ENCODE data around the gene DAB2.

Gene DAB2

DNA sequence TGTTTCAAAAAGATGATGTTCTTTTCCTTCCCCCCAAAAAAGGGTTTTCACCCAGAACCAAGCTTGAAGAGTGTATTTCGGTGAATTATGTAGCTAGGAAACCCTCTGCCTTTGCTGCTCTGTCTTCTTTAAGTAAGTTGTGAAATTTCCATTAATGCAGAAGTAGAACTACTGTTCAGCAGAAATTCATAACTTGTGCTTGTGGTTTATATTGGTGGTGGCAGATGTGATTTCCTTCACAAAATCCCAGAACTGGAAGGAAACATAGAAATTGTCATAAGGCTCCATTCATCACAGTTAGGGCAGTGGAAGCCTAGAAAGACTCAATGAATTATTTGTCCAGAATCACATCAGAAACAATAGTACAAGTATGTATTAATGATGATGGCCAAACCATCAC lies 42.1 kb upstream of the DAB2 start:
- TF ChIP-seq, protein P1, sequence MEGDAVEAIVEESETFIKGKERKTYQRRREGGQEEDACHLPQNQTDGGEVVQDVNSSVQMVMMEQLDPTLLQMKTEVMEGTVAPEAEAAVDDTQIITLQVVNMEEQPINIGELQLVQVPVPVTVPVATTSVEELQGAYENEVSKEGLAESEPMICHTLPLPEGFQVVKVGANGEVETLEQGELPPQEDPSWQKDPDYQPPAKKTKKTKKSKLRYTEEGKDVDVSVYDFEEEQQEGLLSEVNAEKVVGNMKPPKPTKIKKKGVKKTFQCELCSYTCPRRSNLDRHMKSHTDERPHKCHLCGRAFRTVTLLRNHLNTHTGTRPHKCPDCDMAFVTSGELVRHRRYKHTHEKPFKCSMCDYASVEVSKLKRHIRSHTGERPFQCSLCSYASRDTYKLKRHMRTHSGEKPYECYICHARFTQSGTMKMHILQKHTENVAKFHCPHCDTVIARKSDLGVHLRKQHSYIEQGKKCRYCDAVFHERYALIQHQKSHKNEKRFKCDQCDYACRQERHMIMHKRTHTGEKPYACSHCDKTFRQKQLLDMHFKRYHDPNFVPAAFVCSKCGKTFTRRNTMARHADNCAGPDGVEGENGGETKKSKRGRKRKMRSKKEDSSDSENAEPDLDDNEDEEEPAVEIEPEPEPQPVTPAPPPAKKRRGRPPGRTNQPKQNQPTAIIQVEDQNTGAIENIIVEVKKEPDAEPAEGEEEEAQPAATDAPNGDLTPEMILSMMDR (IDR thresholded peaks at IDR 0.05; ENCODE audit: control insufficient read depth, insufficient read depth, low read depth, low read length, missing control alignments): no peak
- H3K4me3 ChIP-seq (ENCODE audit: control insufficient read depth, low read depth, low read length): no peak overlapping the region
- DNase-seq (ENCODE audit: low read depth): no peak

DNA sequence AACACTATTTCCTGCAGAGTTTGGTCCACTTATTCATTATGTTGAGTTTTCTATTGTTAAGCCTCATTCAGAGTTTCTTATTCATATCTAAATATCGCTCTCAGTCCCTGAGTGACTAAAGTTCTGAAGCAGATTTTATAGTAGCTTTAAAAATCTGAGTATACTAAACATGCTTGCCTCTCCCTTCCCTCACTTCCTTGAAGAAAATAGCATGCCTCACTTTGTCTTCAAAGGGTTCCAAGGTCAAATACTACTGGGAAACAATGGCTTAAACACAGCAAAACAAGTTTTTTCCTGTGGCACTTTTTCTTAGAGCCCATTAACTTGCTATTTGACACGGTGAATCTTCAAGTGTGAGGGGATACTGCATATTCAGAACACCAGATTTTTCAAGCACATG lies 41.1 kb upstream of the DAB2 start:
- DNase-seq (ENCODE audit: low read depth): no peak
- TF ChIP-seq, protein P1 (IDR thresholded peaks at IDR 0.05; ENCODE audit: control insufficient read depth, insufficient read depth, low read depth, low read length, missing control alignments): no peak
- H3K4me3 ChIP-seq (ENCODE audit: control insufficient read depth, low read depth, low read length): no peak overlapping the region

DNA sequence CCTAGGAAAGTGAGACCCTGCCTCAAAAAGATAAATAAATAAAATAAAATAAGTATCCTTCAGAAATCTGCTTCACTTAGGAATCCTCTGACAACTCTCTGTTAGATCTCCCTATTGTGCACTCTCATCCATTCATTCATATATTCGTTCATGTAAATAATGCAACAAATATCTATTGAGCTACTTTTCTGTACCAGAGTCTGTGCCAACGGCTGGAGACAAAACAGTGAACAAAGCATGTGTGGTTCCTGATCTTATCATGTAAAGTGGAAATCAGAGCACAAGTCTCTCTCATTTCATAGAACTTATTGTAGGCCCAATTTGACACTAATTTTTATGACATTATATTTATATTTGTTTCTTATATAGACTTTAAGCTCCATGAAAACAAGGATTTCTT lies 40.3 kb upstream of the DAB2 start:
- TF ChIP-seq, protein P1 (IDR thresholded peaks at IDR 0.05; ENCODE audit: control insufficient read depth, insufficient read depth, low read depth, low read length, missing control alignments): no peak

DNA sequence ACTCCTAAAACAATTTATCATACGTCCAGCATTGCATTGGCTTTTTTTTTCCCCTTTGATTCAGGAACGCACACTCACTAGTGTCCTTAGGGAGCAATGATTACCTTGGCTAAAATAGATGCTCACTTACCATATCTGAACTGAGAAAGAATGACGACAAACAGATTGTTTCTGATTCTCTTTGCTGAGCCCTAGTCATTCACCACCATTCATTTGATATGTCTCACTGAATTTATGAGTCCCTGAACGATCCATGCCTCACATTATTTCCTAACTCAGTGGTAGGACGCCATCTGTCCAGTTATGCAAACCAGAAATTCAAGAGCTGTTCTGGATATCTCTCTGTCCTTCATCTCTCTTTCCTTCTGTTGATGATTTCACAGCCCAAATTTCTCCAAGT lies 39.3 kb upstream of the DAB2 start:
- TF ChIP-seq, protein P1 (IDR thresholded peaks at IDR 0.05; ENCODE audit: control insufficient read depth, insufficient read depth, low read depth, low read length, missing control alignments): no peak
- peak; percentile 62 for DNase-seq (ENCODE audit: low read depth)
- no peak overlapping the region for H3K4me3 ChIP-seq (ENCODE audit: control insufficient read depth, low read depth, low read length)

More for the DNA sequence above, 40.3 kb upstream of the DAB2 start:
- no peak for DNase-seq (ENCODE audit: low read depth)
- H3K4me3 ChIP-seq (ENCODE audit: control insufficient read depth, low read depth, low read length): no peak overlapping the region

DNA sequence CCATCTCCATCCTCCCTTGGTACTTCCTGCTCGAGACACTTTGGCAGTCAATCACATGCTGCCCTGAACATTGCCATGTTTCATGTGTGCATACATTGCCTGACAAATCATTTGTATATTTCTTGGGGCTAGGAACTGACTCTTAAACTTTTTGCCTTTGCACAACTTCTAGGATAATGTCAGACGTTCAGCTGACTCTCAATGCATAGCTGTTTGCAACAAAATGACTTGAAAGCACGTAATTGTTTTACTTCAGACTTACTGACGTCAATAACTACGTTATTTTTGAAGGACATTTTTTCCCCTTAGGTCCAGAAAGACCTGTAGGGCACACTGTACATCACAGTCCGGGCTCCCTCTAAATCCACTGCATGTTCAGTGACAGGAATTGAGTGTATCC lies 37.4 kb upstream of the DAB2 start:
- DNase-seq (ENCODE audit: low read depth): no peak
- TF ChIP-seq, protein P1 (IDR thresholded peaks at IDR 0.05; ENCODE audit: control insufficient read depth, insufficient read depth, low read depth, low read length, missing control alignments): no peak
- no peak overlapping the region for H3K4me3 ChIP-seq (ENCODE audit: control insufficient read depth, low read depth, low read length)

DNA sequence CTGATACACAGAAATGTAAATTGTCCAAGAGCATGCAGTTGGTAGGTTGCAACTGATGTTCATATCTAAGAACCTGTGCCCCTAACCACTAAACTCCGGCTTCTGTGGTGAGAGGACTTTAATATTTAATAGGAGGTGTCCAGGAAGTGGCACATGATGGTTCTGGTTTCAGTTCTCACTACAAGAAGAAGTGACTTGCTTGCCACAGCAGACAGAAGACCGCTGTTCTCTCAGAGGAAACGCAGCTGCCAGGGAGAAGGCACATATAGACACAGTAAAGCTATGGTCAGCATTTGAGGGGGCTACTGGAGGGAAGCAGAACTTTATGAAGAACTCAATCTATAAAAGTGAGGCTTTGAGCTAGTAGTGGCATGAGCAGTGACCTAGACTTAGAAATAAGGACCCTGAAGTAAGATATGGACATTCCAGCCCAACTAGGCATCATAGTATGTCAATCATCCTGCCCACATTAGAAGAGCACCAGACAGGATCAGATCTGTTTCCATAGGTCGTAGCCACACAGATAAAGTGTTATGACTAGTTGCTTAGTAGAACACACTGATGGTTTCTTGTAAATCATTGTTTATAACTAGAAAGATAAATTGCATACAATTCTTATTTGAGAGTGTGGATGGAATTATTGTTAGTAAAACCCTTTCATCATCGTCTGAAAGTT lies 36.4 kb upstream of the DAB2 start:
- H3K4me3 ChIP-seq (ENCODE audit: control insufficient read depth, low read depth, low read length): no peak overlapping the region
- TF ChIP-seq, protein P1 (IDR thresholded peaks at IDR 0.05; ENCODE audit: control insufficient read depth, insufficient read depth, low read depth, low read length, missing control alignments): no peak
- no peak for DNase-seq (ENCODE audit: low read depth)

Data from AG09309 (cell line).